Caco-2 (cell line): ENCODE data around the gene GRIN2A. TPM values are rescaled to one million over a fixed set of nuclear protein-coding genes. Genes with fewer than 3 reads are reported as not detected.

Experiments used
- BruUV-seq: library from RNA; stranded (reverse); fragments of 400-500 nt; replicated peaks from 2 replicates; lab custom pipeline; 2021; lab: Mats Ljungman, UMichigan
- CTCF ChIA-PET: fragments of 300-600 bp; sonication (Branson Sonifier 250); formaldehyde crosslinking; loops from one replicate; lab custom pipeline; 2022; ENCODE audit warnings: antibody characterized with exemption; lab: Charles Lee
- POLR2A ChIA-PET: fragments of 300-600 bp; sonication (Branson Sonifier 250); formaldehyde crosslinking; loops from one replicate; lab custom pipeline; 2022; ENCODE audit warnings: antibody characterized with exemption; lab: Charles Lee
- DNase-seq, 2 experiments: peaks; one replicate each; pipeline versions ENCODE4 v3.0.0 to v3.0.0-alpha.2; 2020 to 2022
- H3K27me3 ChIP-seq: replicated peaks from 2 replicates; pipeline ENCODE4 v1.6.0; 2011; ENCODE audit warnings: low read length; ENCODE audit not compliant: control insufficient read depth, insufficient read depth
- H3K36me3 ChIP-seq: 2 replicates; pipeline ENCODE4 v1.5.1; 2011; ENCODE audit warnings: low read length; ENCODE audit not compliant: control insufficient read depth, insufficient read depth
- H3K4me1 ChIP-seq: fragments of 250-450 bp; sonication (Bioruptor Pico); 2 replicates; pipeline ENCODE4 v1.5.1; 2020; ENCODE audit warnings: mild to moderate bottlenecking
- H3K4me3 ChIP-seq: 2 replicates; pipeline ENCODE4 v1.5.1; 2011; ENCODE audit warnings: low read depth, mild to moderate bottlenecking, control low read depth, low read length
- H3K9me3 ChIP-seq: fragments of 250-450 bp; sonication (Bioruptor Pico); 2 replicates; pipeline ENCODE4 v1.5.1; 2020; ENCODE audit warnings: mild to moderate bottlenecking, moderate library complexity
- H3K27ac Mint-ChIP-seq: one replicate; pipeline ENCODE4 v1.8.0; 2022; ENCODE audit warnings: mixed read lengths; ENCODE audit not compliant: unreplicated experiment
- H3K27me3 Mint-ChIP-seq: one replicate; pipeline ENCODE4 v1.8.0; 2022; ENCODE audit warnings: mixed read lengths; ENCODE audit not compliant: insufficient read depth, unreplicated experiment
- H3K36me3 Mint-ChIP-seq: one replicate; pipeline ENCODE4 v1.8.0; 2022; ENCODE audit warnings: mild to moderate bottlenecking, mixed read lengths; ENCODE audit not compliant: insufficient read depth, unreplicated experiment
- H3K4me1 Mint-ChIP-seq: one replicate; pipeline ENCODE4 v1.8.0; 2022; ENCODE audit warnings: low read depth, mixed read lengths; ENCODE audit not compliant: unreplicated experiment
- H3K4me3 Mint-ChIP-seq: one replicate; pipeline ENCODE4 v1.8.0; 2022; ENCODE audit warnings: mild to moderate bottlenecking, moderate library complexity, mixed read lengths; ENCODE audit not compliant: unreplicated experiment
- H3K9me3 Mint-ChIP-seq: one replicate; pipeline ENCODE4 v1.8.0; 2022; ENCODE audit warnings: mixed read lengths; ENCODE audit not compliant: unreplicated experiment
- intact Hi-C: fragments of 100-400 bp; cut with micrococcal nuclease; formaldehyde crosslinking; loops from one replicate; pipeline ENCODE4 v1.10.0; 2022; ENCODE audit not compliant: unreplicated experiment
- total RNA-seq: library from RNA; stranded (reverse); gene quantifications from 2 replicates; pipeline ENCODE4 v1.2.3, GENCODE V29; 2022
- TF ChIP-seq, protein P1 (sequence below), 2 experiments: fragments of 200-600 bp in 1 of 2; IDR thresholded peaks; 1 replicate in 1 of 2; 2 replicates in 1 of 2; pipeline versions ENCODE4 v1.5.1 to v1.8.0; 2011 to 2022; ENCODE audit warnings: antibody characterized with exemption in 1 of 2, control low read depth in 1 of 2, inconsistent platforms in 1 of 2, low read depth in 1 of 2, low read length in 1 of 2, mild to moderate bottlenecking in 1 of 2, moderate library complexity in 1 of 2; ENCODE audit not compliant: insufficient read depth in 1 of 2, severe bottlenecking in 1 of 2, unreplicated experiment in 1 of 2

The GRIN2A gene
- total RNA-seq, 1 experiment from 2014 or later: 0.54 TPM

DNA sequence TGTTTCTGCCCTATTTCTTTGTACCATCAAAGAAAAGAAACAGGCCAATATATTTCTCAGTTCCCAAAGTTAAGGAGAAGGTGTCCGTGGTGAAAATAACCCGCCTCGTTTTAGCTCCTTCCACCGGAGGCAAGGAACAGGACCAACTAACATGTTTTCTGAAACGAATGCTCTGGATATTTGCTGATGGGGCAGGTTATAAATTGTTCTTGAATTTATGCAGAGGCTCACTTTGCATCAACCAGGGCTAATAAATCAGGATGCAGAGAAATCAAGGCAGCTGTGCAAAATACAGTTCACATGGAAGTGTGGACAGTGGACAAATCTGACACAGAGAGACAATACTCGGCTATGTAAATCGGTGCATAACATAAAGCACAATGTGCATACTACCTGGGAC, 189.8 kb downstream of the GRIN2A start:
- H3K9me3 Mint-ChIP-seq: peaks cover 9% of the 10 kb centered on the region
- ChIA-PET POLR2A (no interaction called here), CTCF (no interaction called here)
- no peak overlapping the region for H3K4me3 Mint-ChIP-seq
- no peak for DNase-seq
- H3K27me3 ChIP-seq: no peaks in the 10 kb centered on the region
- H3K4me1 Mint-ChIP-seq: no peaks in the 10 kb centered on the region
- peaks cover 16% of the 10 kb centered on the region for H3K27me3 Mint-ChIP-seq
- no peak overlapping the region for H3K27ac Mint-ChIP-seq
- intact Hi-C loops: no loop called here
- no peaks in the 10 kb centered on the region for H3K36me3 Mint-ChIP-seq
- TF ChIP-seq, protein P1, sequence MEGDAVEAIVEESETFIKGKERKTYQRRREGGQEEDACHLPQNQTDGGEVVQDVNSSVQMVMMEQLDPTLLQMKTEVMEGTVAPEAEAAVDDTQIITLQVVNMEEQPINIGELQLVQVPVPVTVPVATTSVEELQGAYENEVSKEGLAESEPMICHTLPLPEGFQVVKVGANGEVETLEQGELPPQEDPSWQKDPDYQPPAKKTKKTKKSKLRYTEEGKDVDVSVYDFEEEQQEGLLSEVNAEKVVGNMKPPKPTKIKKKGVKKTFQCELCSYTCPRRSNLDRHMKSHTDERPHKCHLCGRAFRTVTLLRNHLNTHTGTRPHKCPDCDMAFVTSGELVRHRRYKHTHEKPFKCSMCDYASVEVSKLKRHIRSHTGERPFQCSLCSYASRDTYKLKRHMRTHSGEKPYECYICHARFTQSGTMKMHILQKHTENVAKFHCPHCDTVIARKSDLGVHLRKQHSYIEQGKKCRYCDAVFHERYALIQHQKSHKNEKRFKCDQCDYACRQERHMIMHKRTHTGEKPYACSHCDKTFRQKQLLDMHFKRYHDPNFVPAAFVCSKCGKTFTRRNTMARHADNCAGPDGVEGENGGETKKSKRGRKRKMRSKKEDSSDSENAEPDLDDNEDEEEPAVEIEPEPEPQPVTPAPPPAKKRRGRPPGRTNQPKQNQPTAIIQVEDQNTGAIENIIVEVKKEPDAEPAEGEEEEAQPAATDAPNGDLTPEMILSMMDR (IDR thresholded peaks at IDR 0.05; ENCODE audit: insufficient read depth in 1 of 2, low read depth in 1 of 2, low read length in 1 of 2, severe bottlenecking in 1 of 2, unreplicated experiment in 1 of 2): no peak
- BruUV-seq: no TSS peak
- H3K9me3 ChIP-seq: no peaks in the 10 kb centered on the region
- no peaks in the 10 kb centered on the region for H3K36me3 ChIP-seq
- no peak overlapping the region for H3K4me3 ChIP-seq
- H3K4me1 ChIP-seq: no peaks in the 10 kb centered on the region

DNA sequence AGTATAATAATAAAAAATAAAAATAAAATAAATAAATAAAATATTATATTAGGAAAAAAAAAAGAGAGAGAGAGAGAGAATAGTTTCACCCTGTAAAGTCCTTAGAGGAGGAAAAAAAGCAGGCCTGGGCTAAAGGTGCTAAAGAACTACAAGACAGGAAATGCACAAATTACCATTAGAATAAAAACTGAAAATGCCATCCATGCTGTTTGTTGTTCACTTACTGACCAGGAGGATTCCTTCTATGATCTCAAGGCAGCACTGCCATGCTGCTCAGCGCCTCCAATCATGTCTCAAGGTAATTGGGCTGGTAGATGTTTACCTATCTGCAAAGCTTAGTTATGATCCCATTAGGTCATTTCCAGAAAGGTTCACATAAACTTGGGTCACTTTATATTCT, 201.2 kb downstream of the GRIN2A start:
- no peaks in the 10 kb centered on the region for H3K36me3 ChIP-seq
- H3K27me3 ChIP-seq: no peaks in the 10 kb centered on the region
- CTCF ChIA-PET: no interaction called here
- H3K9me3 Mint-ChIP-seq: no peaks in the 10 kb centered on the region
- H3K27ac Mint-ChIP-seq: no peak overlapping the region
- H3K4me3 ChIP-seq: no peak overlapping the region
- intact Hi-C loops: no loop called here
- no peaks in the 10 kb centered on the region for H3K4me1 Mint-ChIP-seq
- DNase-seq: no peak
- peaks cover 15% of the 10 kb centered on the region for H3K27me3 Mint-ChIP-seq
- no peaks in the 10 kb centered on the region for H3K9me3 ChIP-seq
- no TSS peak for BruUV-seq
- POLR2A ChIA-PET: no interaction called here
- TF ChIP-seq, protein P1 (IDR thresholded peaks at IDR 0.05; ENCODE audit: insufficient read depth in 1 of 2, low read depth in 1 of 2, low read length in 1 of 2, severe bottlenecking in 1 of 2, unreplicated experiment in 1 of 2): no peak
- H3K36me3 Mint-ChIP-seq: no peaks in the 10 kb centered on the region
- H3K4me1 ChIP-seq: no peaks in the 10 kb centered on the region
- no peak overlapping the region for H3K4me3 Mint-ChIP-seq

DNA sequence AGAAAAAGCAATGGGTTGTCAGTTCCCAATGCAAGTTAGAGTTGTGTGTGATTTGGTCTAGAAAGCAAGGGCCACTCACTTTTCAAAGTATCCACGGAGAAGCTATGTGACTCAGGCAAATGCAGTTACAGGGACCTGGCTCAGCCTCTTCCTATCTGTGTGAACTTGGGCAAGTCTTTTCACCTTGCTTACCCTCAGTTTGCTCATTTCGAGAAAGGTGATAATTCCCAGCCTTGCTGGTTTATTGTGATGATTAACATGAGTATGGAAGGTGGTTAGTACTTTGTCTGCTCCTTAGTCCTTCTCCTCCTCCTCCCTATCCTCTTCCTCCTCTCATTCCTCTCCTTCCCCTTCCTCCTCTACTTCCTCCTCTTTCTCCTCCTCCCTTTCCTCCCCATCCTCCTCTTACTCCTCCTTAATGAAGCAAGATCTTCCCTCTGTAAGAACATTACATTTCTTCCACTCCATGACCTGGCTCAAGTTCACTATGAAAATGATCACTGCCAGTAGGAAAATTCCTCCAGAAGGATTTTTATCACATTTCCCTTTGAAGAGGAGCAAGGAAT, 204.0 kb downstream of the GRIN2A start:
- no TSS peak for BruUV-seq
- H3K27me3 Mint-ChIP-seq: peaks cover 10% of the 10 kb centered on the region
- POLR2A ChIA-PET: no interaction called here
- H3K9me3 Mint-ChIP-seq: no peaks in the 10 kb centered on the region
- DNase-seq: no peak
- no peaks in the 10 kb centered on the region for H3K36me3 Mint-ChIP-seq
- H3K4me1 Mint-ChIP-seq: peaks cover 7% of the 10 kb centered on the region
- TF ChIP-seq, protein P1 (IDR thresholded peaks at IDR 0.05; ENCODE audit: insufficient read depth in 1 of 2, low read depth in 1 of 2, low read length in 1 of 2, severe bottlenecking in 1 of 2, unreplicated experiment in 1 of 2): no peak
- no peaks in the 10 kb centered on the region for H3K9me3 ChIP-seq
- no peaks in the 10 kb centered on the region for H3K27me3 ChIP-seq
- H3K36me3 ChIP-seq: no peaks in the 10 kb centered on the region
- H3K4me3 Mint-ChIP-seq: no peak overlapping the region
- CTCF ChIA-PET: no interaction called here
- no peak overlapping the region for H3K27ac Mint-ChIP-seq
- no peak overlapping the region for H3K4me3 ChIP-seq
- intact Hi-C loops: no loop called here
- no peaks in the 10 kb centered on the region for H3K4me1 ChIP-seq
